DOHH2 (cell line): ENCODE measurements around the gene TUBB4B.
A peak's percentile ranks its signal among the peaks of the same experiment; 100 is the strongest.
"Not testable (repeated sequence)": the region's sequence is repeated elsewhere in the genome, so short reads cannot be mapped to it uniquely, and the experiment has no call there.

ENCODE experiments used
- H3F3A ChIP-seq: fragments of 200-600 bp; sonication (generic), shearing (Covaris generic); 2 replicates; pipeline ENCODE4 v1.6.0; 2016; ENCODE audit warnings: antibody characterized with exemption, mild to moderate bottlenecking; ENCODE audit not compliant: control insufficient read depth, insufficient read depth
- H3K27ac ChIP-seq: fragments of 200-600 bp; sonication (generic); 2 replicates; pipeline ENCODE4 v1.5.1; 2014; ENCODE audit warnings: low read depth, mild to moderate bottlenecking, low read length, moderate library complexity
- H3K27me3 ChIP-seq: fragments of 200-600 bp; sonication (generic); 2 replicates; pipeline ENCODE4 v1.6.1; 2014; ENCODE audit warnings: mild to moderate bottlenecking, low read length, mixed read lengths; ENCODE audit not compliant: control insufficient read depth
- H3K36me3 ChIP-seq: fragments of 200-600 bp; sonication (generic); 2 replicates; pipeline ENCODE4 v1.6.1; 2014; ENCODE audit warnings: mild to moderate bottlenecking, low read length, moderate library complexity, mixed read lengths; ENCODE audit not compliant: control insufficient read depth
- H3K4me1 ChIP-seq: fragments of 200-600 bp; sonication (generic); 2 replicates; pipeline ENCODE4 v1.6.1; 2014; ENCODE audit warnings: mild to moderate bottlenecking, low read length, mixed read lengths; ENCODE audit not compliant: control insufficient read depth
- H3K4me2 ChIP-seq: fragments of 200-600 bp; sonication (generic); 2 replicates; pipeline ENCODE4 v1.6.0; 2014; ENCODE audit warnings: mild to moderate bottlenecking, low read length, moderate library complexity
- H3K4me3 ChIP-seq: fragments of 200-600 bp; sonication (generic); 2 replicates; pipeline ENCODE4 v1.5.1; 2014; ENCODE audit warnings: mild to moderate bottlenecking, low read length, mixed read lengths
- H3K79me2 ChIP-seq: fragments of 200-600 bp; sonication (generic); 2 replicates; pipeline ENCODE4 v1.6.1; 2014; ENCODE audit warnings: mild to moderate bottlenecking, low read length, mixed read lengths; ENCODE audit not compliant: control insufficient read depth
- H3K9me2 ChIP-seq: fragments of 200-600 bp; sonication (generic); replicated peaks from 2 replicates; pipeline ENCODE4 v1.6.1; 2014; ENCODE audit warnings: mild to moderate bottlenecking, low read length, mixed read lengths; ENCODE audit not compliant: control insufficient read depth
- H3K9me3 ChIP-seq: fragments of 200-600 bp; sonication (generic); 2 replicates; pipeline ENCODE4 v1.6.1; 2014; ENCODE audit warnings: antibody characterized with exemption, low read length, mixed read lengths; ENCODE audit not compliant: control insufficient read depth, insufficient read depth
- H4K20me1 ChIP-seq: fragments of 200-600 bp; sonication (generic); 2 replicates; pipeline ENCODE4 v1.6.0; 2014; ENCODE audit warnings: low read depth, mild to moderate bottlenecking, antibody characterized with exemption, low read length, moderate library complexity; ENCODE audit not compliant: control insufficient read depth, insufficient read depth
- CTCF ChIP-seq: fragments of 200-600 bp; sonication (generic); IDR thresholded peaks from one replicate; pipeline ENCODE4 v1.5.1; 2014; ENCODE audit warnings: antibody characterized with exemption, mild to moderate bottlenecking, low read depth, low read length; ENCODE audit not compliant: poor library complexity, severe bottlenecking
- EZH2phosphoT487 ChIP-seq: fragments of 200-600 bp; sonication (generic); IDR thresholded peaks from 2 replicates; pipeline ENCODE4 v1.6.1; 2017; ENCODE audit warnings: borderline replicate concordance, mild to moderate bottlenecking, antibody characterized with exemption, low read length, moderate library complexity, mixed read lengths

Gene TUBB4B

DNA sequence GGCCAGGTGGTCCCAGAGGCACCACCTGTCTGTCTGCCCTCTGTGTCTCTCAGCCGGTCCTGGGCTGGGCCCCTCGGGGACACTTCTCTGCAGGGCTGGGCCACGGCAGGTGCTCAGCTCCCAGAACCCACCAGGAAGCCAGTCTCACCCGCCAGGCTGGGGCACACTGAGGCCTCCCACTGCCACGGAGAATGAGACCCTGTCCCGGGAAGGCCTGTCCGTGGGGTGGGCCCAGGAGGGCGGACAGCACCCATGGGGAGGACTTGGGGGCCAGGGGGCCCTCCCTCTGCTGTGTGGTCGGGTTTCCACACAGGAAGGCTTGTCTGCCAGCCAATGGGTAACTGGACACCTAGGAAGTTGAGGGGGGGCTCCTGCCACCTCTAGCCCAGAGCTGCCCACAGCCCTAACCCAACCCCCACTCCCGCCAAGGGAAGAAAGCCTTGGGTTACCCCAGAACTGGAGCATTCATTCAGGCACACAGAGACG, 4.1 kb upstream of the TUBB4B start:
- no peaks in the 10 kb centered on the region for H3K27me3 ChIP-seq
- peaks cover 41% of the 10 kb centered on the region for H3K79me2 ChIP-seq
- peaks cover 2% of the 10 kb centered on the region for H3F3A ChIP-seq
- peak overlapping the region; percentile 59 for H3K4me3 ChIP-seq
- peaks cover 4% of the 10 kb centered on the region for H4K20me1 ChIP-seq
- peaks cover 8% of the 10 kb centered on the region for H3K36me3 ChIP-seq
- H3K27ac ChIP-seq, result peak overlapping the region; percentile 24; the same call in 1 of the 2 replicates
- peak overlapping the region; percentile 66 for H3K4me2 ChIP-seq
- H3K4me1 ChIP-seq, result peaks cover 53% of the 10 kb centered on the region
- H3K9me3 ChIP-seq, result no peaks in the 10 kb centered on the region
- TF ChIP-seq CTCF (no peak), EZH2phosphoT487 (no peak)
- H3K9me2 ChIP-seq, result no peaks in the 10 kb centered on the region

DNA sequence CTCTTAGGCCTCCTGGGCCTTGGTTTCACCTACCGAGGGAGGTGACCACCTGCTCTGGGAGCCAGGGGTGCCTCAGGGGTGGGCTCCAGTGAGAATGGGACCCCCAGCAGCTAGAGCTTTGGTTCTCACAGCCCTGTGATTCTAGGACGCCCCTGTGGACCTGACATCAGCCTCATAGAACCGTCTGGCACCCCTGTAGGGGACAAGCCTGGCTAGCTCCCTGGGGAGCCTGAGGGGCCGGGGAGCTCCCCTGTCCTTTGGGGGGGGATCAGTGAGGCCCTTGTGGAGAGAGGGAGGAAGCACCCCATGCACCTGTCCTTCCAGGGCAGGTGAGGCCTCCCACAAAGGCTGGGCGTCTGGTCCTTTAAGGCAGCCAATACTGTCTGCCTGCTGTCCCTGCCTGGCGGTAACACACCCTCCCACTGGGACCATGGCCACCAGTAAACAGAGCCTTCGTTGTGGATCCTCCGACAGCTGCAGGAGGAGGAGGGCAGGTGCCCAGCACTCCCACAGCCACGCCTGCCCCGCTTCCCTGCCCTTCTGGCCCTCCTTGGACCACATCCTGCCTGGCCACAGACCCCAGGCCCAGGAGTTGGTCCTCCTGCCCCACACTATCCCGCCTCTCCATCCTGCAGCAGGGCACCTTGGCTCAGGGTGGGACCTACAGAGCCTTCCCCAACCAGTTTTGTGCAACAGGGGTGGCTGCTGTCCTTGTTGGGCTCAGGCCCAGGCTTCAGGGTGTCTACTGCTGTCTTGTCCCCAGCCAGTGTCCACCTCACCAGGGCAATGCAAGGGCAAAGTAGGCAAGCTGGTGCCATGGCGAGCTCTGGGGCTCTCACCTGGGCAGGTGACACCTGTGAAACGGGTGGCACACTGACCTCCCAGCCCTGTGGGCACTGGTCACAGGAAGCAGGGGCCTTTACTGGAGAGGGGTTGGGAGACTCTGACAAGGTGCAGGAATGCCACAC, 3.0 kb upstream of the TUBB4B start:
- H3K36me3 ChIP-seq, result peaks cover 19% of the 10 kb centered on the region
- peaks cover 51% of the 10 kb centered on the region for H3K79me2 ChIP-seq
- no peak for TF ChIP-seq CTCF
- TF ChIP-seq EZH2phosphoT487, result no peak
- H3K9me3 ChIP-seq, result no peaks in the 10 kb centered on the region
- H3K4me1 ChIP-seq, result peaks cover 63% of the 10 kb centered on the region
- peak overlapping the region; percentile 66 for H3K4me2 ChIP-seq
- no peaks in the 10 kb centered on the region for H3K27me3 ChIP-seq
- H4K20me1 ChIP-seq, result peaks cover 14% of the 10 kb centered on the region
- H3K4me3 ChIP-seq, result peak overlapping the region; percentile 27; the same call in 1 of the 2 replicates
- no peak overlapping the region for H3K27ac ChIP-seq
- H3K9me2 ChIP-seq, result no peaks in the 10 kb centered on the region
- H3F3A ChIP-seq, result peaks cover 9% of the 10 kb centered on the region

GRCh38 chr9:137239541-137240200, 1.4 kb upstream of the TUBB4B start:
- not testable (repeated sequence) for H3K27me3 ChIP-seq, H3K9me3 ChIP-seq, H3K9me2 ChIP-seq, H3F3A ChIP-seq
- peak overlapping the region; percentile 66 for H3K4me2 ChIP-seq
- H3K27ac ChIP-seq, result peak overlapping the region; percentile 85
- H3K4me3 ChIP-seq, result peak overlapping the region; percentile 81
- H4K20me1 ChIP-seq, result peaks cover 21% of the 10 kb centered on the region
- H3K36me3 ChIP-seq, result peaks cover 29% of the 10 kb centered on the region
- H3K4me1 ChIP-seq, result peaks cover 69% of the 10 kb centered on the region
- peaks cover 52% of the 10 kb centered on the region for H3K79me2 ChIP-seq
